ENCODE results near the gene NME4. TPM values are rescaled to one million over a fixed set of nuclear protein-coding genes. Genes with fewer than 3 reads are reported as not detected.
"Not testable (repeated sequence)": the region's sequence is repeated elsewhere in the genome, so short reads cannot be mapped to it uniquely, and the experiment has no call there.

NME4 gene
- polyA plus RNA-seq, 2 of the 4 experiments (the other 2 are of a cell fraction) = 239 to 349 TPM

DNA sequence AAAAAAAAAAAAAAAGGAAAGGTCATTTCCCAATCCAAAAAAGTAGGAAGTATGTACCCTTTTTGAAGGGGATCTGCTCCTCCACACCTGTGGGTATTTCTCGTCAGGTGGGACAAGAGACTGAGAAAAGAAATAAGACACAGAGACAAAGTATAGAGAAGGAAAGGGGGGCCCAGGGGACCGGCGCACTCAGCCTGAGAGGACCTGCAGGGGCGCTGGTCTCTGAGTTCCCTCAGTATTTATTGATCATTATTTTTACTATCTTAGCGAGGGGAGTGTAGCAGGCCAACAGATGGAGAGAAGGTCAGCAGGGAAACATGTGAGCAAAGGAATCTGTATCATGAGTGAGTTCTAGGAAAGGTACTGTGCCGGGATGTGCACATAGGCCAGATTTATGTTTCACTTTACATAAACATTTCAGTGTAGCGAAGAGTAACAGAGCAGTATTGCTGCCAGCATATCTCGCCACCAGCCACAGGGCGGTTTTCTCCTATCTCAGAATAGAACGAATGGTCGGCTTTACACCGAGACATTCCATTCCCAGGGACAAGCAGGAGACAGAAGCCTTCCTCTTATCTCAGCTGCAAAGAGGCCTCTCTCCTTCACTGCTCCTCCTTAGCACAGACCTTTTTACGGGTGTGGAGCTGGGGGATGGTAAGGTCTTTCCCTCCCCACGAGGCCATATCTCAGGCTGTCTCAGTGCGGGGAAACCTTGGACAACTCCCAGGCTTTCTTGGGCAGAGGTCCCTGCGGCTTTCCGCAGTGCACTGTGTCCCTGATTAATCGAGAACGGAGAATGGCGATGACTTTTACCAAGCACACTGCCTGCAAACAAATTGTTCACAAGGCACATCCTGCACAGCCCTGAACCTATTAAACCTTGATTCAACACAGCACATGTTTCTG lies 9.0 kb upstream of the NME4 start:
- WGBS (ENCODE audit: missing lambda C conversion rate) = 83% methylated on average over 20 of the region's 20 CpGs
- ATAC-seq; DNase-seq (ENCODE audit: low read depth in 1 of 2, low spot score in 1 of 2); FAIRE-seq; H3K4me1 ChIP-seq; H3K27ac ChIP-seq; CTCF ChIA-PET; H3K9me3 ChIP-seq; H3K4me2 ChIP-seq; H3K4me3 ChIP-seq: not testable (repeated sequence)
- POLR2A ChIA-PET = interaction anchor here (0.7 to 1.5 kb wide), 2 partner anchors 12 to 312 kb away, joined by 4 to 5 read pairs; no protein-coding TSS in a partner anchor

DNA sequence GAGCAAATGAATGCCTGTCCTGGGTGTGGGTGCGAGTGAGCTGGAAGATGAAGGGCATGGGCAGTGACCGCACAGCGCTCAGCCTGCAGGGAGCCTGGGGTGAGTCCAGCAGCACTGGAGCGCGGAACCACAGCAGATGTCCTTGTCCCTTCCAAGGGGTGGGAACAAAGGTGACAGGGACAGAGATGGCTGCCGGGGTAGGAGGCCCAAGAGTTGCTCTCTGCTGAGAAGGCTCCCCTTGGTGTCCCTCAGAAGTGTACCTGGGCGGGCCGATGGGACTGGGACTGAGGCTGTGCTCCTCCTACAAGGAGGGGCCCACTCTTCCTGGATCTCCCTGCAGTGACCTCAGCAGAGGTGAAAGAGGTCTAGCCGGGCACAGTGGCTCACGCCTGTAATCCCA lies 7.6 kb upstream of the NME4 start:
- H3K27ac ChIP-seq = no peak overlapping the region
- FAIRE-seq (no peak), ATAC-seq (no peak), DNase-seq (ENCODE audit: low read depth in 1 of 2, low spot score in 1 of 2) (no peak)
- POLR2A ChIA-PET = no interaction called here
- 90% methylated on average over 9 of the region's 10 CpGs for WGBS (ENCODE audit: missing lambda C conversion rate)
- CTCF ChIA-PET = interaction anchor here (0.6 to 1.6 kb wide), 2 partner anchors 18 to 27 kb away, joined by 3 to 7 read pairs; no protein-coding TSS in a partner anchor
- 0 out of 3 replicates have a peak, but pooled peaks cover 2% of the 10 kb centered on the region for H3K9me3 ChIP-seq
- H3K4me3 ChIP-seq = no peak overlapping the region
- no peaks in the 10 kb centered on the region for H3K4me1 ChIP-seq
- TF ChIP-seq HOXB5 (CRISPR knock-in tag; IDR thresholded peaks at IDR 0.05) (no peak), JUN (IDR thresholded peaks at IDR 0.05) (no peak), NR3C1 (IDR thresholded peaks at IDR 0.05) (no peak), CEBPB (IDR thresholded peaks at IDR 0.05) (no peak), HOXA7 (CRISPR knock-in tag; IDR thresholded peaks at IDR 0.05) (no peak), TFCP2L1 (CRISPR knock-in tag; IDR thresholded peaks at IDR 0.05) (no peak), HDAC2 (IDR thresholded peaks at IDR 0.05) (no peak), POLR2A (IDR thresholded peaks at IDR 0.05; ENCODE audit: low read length) (no peak), EHF (CRISPR knock-in tag; IDR thresholded peaks at IDR 0.05) (no peak), RNF2 (IDR thresholded peaks at IDR 0.05; ENCODE audit: borderline replicate concordance, low read depth) (no peak), FOSL2 (IDR thresholded peaks at IDR 0.05) (no peak), FOSL2 (CRISPR knock-in tag; IDR thresholded peaks at IDR 0.05) (no peak), SMC3 (IDR thresholded peaks at IDR 0.05) (no peak), CHD2 (IDR thresholded peaks at IDR 0.05; ENCODE audit: low read length, partially characterized antibody) (no peak), EP300 (IDR thresholded peaks at IDR 0.05) (no peak), MAFK (IDR thresholded peaks at IDR 0.05; ENCODE audit: partially characterized antibody) (no peak)
- TF ChIP-seq, protein P1, sequence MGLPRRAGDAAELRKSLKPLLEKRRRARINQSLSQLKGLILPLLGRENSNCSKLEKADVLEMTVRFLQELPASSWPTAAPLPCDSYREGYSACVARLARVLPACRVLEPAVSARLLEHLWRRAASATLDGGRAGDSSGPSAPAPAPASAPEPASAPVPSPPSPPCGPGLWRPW (IDR thresholded peaks at IDR 0.05) = no peak
- TF ChIP-seq, protein P2, sequence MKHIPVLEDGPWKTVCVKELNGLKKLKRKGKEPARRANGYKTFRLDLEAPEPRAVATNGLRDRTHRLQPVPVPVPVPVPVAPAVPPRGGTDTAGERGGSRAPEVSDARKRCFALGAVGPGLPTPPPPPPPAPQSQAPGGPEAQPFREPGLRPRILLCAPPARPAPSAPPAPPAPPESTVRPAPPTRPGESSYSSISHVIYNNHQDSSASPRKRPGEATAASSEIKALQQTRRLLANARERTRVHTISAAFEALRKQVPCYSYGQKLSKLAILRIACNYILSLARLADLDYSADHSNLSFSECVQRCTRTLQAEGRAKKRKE (CRISPR knock-in tag; IDR thresholded peaks at IDR 0.05; ENCODE audit: low read depth) = no peak
- TF ChIP-seq, protein P3, sequence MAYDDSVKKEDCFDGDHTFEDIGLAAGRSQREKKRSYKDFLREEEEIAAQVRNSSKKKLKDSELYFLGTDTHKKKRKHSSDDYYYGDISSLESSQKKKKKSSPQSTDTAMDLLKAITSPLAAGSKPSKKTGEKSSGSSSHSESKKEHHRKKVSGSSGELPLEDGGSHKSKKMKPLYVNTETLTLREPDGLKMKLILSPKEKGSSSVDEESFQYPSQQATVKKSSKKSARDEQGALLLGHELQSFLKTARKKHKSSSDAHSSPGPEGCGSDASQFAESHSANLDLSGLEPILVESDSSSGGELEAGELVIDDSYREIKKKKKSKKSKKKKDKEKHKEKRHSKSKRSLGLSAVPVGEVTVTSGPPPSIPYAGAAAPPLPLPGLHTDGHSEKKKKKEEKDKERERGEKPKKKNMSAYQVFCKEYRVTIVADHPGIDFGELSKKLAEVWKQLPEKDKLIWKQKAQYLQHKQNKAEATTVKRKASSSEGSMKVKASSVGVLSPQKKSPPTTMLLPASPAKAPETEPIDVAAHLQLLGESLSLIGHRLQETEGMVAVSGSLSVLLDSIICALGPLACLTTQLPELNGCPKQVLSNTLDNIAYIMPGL (CRISPR knock-in tag; IDR thresholded peaks at IDR 0.05; ENCODE audit: borderline replicate concordance) = no peak
- TF ChIP-seq, protein P4, sequence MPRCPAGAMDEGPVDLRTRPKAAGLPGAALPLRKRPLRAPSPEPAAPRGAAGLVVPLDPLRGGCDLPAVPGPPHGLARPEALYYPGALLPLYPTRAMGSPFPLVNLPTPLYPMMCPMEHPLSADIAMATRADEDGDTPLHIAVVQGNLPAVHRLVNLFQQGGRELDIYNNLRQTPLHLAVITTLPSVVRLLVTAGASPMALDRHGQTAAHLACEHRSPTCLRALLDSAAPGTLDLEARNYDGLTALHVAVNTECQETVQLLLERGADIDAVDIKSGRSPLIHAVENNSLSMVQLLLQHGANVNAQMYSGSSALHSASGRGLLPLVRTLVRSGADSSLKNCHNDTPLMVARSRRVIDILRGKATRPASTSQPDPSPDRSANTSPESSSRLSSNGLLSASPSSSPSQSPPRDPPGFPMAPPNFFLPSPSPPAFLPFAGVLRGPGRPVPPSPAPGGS (IDR thresholded peaks at IDR 0.05) = no peak
- H3K4me2 ChIP-seq = no peak overlapping the region
